ENCODE measurements around the gene MYH11. TPM values are rescaled to one million over a fixed set of nuclear protein-coding genes. Genes with fewer than 3 reads are reported as not detected.
A peak's percentile ranks its signal among the peaks of the same experiment; 100 is the strongest.

Gene MYH11
- polyA plus RNA-seq, 3 donors = 0.06 TPM; not detected in 2

- Histone ChIP-seq H3K9ac (ENCODE audit: insufficient read depth, low read length, poor library complexity, severe bottlenecking) (no peak overlapping the region), H3K9me3 (replicated peaks in 1 of 2; ENCODE audit: control insufficient read depth in 1 of 2, insufficient read depth in 1 of 2, low read length in 2 of 2) (peaks cover 0 to 2% of the 10 kb centered on the region in 2 donors), H4K20me1 (ENCODE audit: insufficient read depth, low read length) (no peaks in the 10 kb centered on the region), H2AFZ (ENCODE audit: insufficient read depth, low read depth, low read length, poor library complexity, severe bottlenecking) (no peak overlapping the region), H3K27ac (ENCODE audit: low read depth in 1 of 2, low read length in 2 of 2) (no peak overlapping the region), H3K36me3 (replicated peaks in 1 of 2; ENCODE audit: control insufficient read depth in 1 of 2, insufficient read depth in 2 of 2, low read length in 2 of 2) (peaks cover 11 to 48% of the 10 kb centered on the region in 2 donors), H3K4me3 (replicated peaks in 1 of 3; ENCODE audit: low read depth in 2 of 3, low read length in 3 of 3) (no peak overlapping the region), H3K79me2 (ENCODE audit: insufficient read depth, low read length) (no peaks in the 10 kb centered on the region), H3K4me2 (replicated peaks; ENCODE audit: extremely low read depth, low read length, poor library complexity, severe bottlenecking) (no peak overlapping the region), H3K4me1 (ENCODE audit: control insufficient read depth in 1 of 2, insufficient read depth in 2 of 2, low read length in 2 of 2) (no peaks in the 10 kb centered on the region), H3K27me3 (ENCODE audit: control insufficient read depth in 2 of 2, insufficient read depth in 2 of 2, low read length in 2 of 2) (no peaks in the 10 kb centered on the region)
- Mint-ChIP-seq H3K4me3 (no peak overlapping the region), H3K36me3 (peaks cover 2 to 3% of the 10 kb centered on the region in 2 donors), H3K4me1 (no peaks in the 10 kb centered on the region), H3K27ac (no peak overlapping the region), H3K27me3 (ENCODE audit: low read depth in 3 of 3) (peaks cover 0 to 5% (median 3%) of the 10 kb centered on the region in 3 donors), H3K9me3 (peaks cover under 1 to 11% (median 1%) of the 10 kb centered on the region in 7 donors)
- no peak for DNase-seq
- TF ChIP-seq CTCF (IDR thresholded peaks at IDR 0.05) = no peak
- intact Hi-C loops (cut with micrococcal nuclease) = no loop called here
- 100% methylated on average over 1 of the region's 3 CpGs for WGBS (ENCODE audit: insufficient coverage)
Observed at GRCh38 chr16:15735610-15736009, 121.2 kb downstream of the MYH11 start.

- no peak overlapping the region for H3K4me3 Mint-ChIP-seq
- Histone ChIP-seq H4K20me1 (ENCODE audit: insufficient read depth, low read length) (no peaks in the 10 kb centered on the region), H3K27me3 (ENCODE audit: control insufficient read depth in 2 of 2, insufficient read depth in 2 of 2, low read length in 2 of 2) (no peaks in the 10 kb centered on the region), H2AFZ (ENCODE audit: insufficient read depth, low read depth, low read length, poor library complexity, severe bottlenecking) (no peak overlapping the region), H3K9me3 (replicated peaks in 1 of 2; ENCODE audit: control insufficient read depth in 1 of 2, insufficient read depth in 1 of 2, low read length in 2 of 2) (no peaks in the 10 kb centered on the region), H3K79me2 (ENCODE audit: insufficient read depth, low read length) (no peaks in the 10 kb centered on the region), H3K9ac (ENCODE audit: insufficient read depth, low read length, poor library complexity, severe bottlenecking) (no peak overlapping the region), H3K4me2 (replicated peaks; ENCODE audit: extremely low read depth, low read length, poor library complexity, severe bottlenecking) (no peak overlapping the region), H3K4me1 (ENCODE audit: control insufficient read depth in 1 of 2, insufficient read depth in 2 of 2, low read length in 2 of 2) (no peaks in the 10 kb centered on the region), H3K27ac (ENCODE audit: low read depth in 1 of 2, low read length in 2 of 2) (no peak overlapping the region), H3K36me3 (replicated peaks in 1 of 2; ENCODE audit: control insufficient read depth in 1 of 2, insufficient read depth in 2 of 2, low read length in 2 of 2) (peaks cover 15 to 44% of the 10 kb centered on the region in 2 donors), H3K4me3 (replicated peaks in 1 of 3; ENCODE audit: low read depth in 2 of 3, low read length in 3 of 3) (no peak overlapping the region)
- peak overlapping the region in 2 of 7 donors; percentile 15 to 48 for H3K27ac Mint-ChIP-seq
- H3K9me3 Mint-ChIP-seq = peaks cover 0 to 4% (median 0%) of the 10 kb centered on the region in 7 donors
- no peaks in the 10 kb centered on the region for H3K4me1 Mint-ChIP-seq
- TF ChIP-seq CTCF (IDR thresholded peaks at IDR 0.05) = no peak
- DNase-seq = no peak
- peaks cover 2% of the 10 kb centered on the region in 2 donors for H3K36me3 Mint-ChIP-seq
- intact Hi-C loops (cut with micrococcal nuclease) = no loop called here
- H3K27me3 Mint-ChIP-seq (ENCODE audit: low read depth in 3 of 3) = peaks cover 0 to 3% (median 2%) of the 10 kb centered on the region in 3 donors
- WGBS (ENCODE audit: insufficient coverage) = 100% methylated on average over 1 of the region's 6 CpGs
Observed at GRCh38 chr16:15732416-15732815, 124.4 kb downstream of the MYH11 start.
